Neural cell (in vitro differentiated cells): ENCODE results near the gene CNPY2. TPM values are rescaled to one million over a fixed set of nuclear protein-coding genes. Genes with fewer than 3 reads are reported as not detected.

Experiments used
- H2AFZ ChIP-seq: fragments of 200-600, 300-800 bp; sonication (generic), shearing (Covaris generic); 2 replicates; pipeline ENCODE4 v1.6.0; 2014; ENCODE audit warnings: low read depth, mild to moderate bottlenecking, antibody characterized with exemption, low read length, moderate library complexity
- H3F3A ChIP-seq: fragments of 200-600 bp; shearing (Covaris generic); 2 replicates; pipeline ENCODE4 v1.6.1; 2016; ENCODE audit warnings: mild to moderate bottlenecking, moderate library complexity, mixed read lengths, antibody characterized with exemption, low read length; ENCODE audit not compliant: insufficient read depth, poor library complexity, severe bottlenecking
- H3K27ac ChIP-seq: fragments of 200-600, 300-800 bp; sonication (generic), shearing (Covaris generic); 2 replicates; pipeline ENCODE4 v1.5.1; 2014; ENCODE audit warnings: mild to moderate bottlenecking, low read length, moderate library complexity
- H3K27me3 ChIP-seq: fragments of 300-800, 200-600 bp; sonication (generic), shearing (Covaris generic); 2 replicates; pipeline ENCODE4 v1.6.0; 2014; ENCODE audit warnings: mild to moderate bottlenecking, low read depth, low read length, moderate library complexity; ENCODE audit not compliant: insufficient read depth
- H3K36me3 ChIP-seq: fragments of 300-800, 200-600 bp; sonication (generic), shearing (Covaris generic); 2 replicates; pipeline ENCODE4 v1.5.1; 2014; ENCODE audit warnings: mild to moderate bottlenecking, antibody characterized with exemption, low read length, moderate library complexity; ENCODE audit not compliant: insufficient read depth
- H3K4me2 ChIP-seq: fragments of 300-800, 200-600 bp; sonication (generic), shearing (Covaris generic); 2 replicates; pipeline ENCODE4 v1.6.0; 2014; ENCODE audit warnings: mild to moderate bottlenecking, low read length
- H3K4me3 ChIP-seq: fragments of 300-800, 200-600 bp; sonication (generic), shearing (Covaris generic); 2 replicates; pipeline ENCODE4 v1.5.1; 2014; ENCODE audit warnings: mild to moderate bottlenecking, low read length, moderate library complexity
- H3K79me2 ChIP-seq: fragments of 200-600 bp; shearing (Covaris generic); replicated peaks from 2 replicates; pipeline ENCODE4 v1.6.0; 2014; ENCODE audit warnings: mild to moderate bottlenecking, low read length, moderate library complexity; ENCODE audit not compliant: insufficient read depth
- H3K9ac ChIP-seq: fragments of 300-800, 200-600 bp; sonication (generic), shearing (Covaris generic); 2 replicates; pipeline ENCODE4 v1.6.1; 2016; ENCODE audit warnings: mild to moderate bottlenecking, low read length, mixed read lengths
- H3K9me2 ChIP-seq: fragments of 200-600 bp; shearing (Covaris generic); 2 replicates; pipeline ENCODE4 v1.6.1; 2016; ENCODE audit warnings: mild to moderate bottlenecking, low read length, mixed read lengths; ENCODE audit not compliant: insufficient read depth
- H3K9me3 ChIP-seq: fragments of 200-600, 300-800 bp; sonication (generic), shearing (Covaris generic); 2 replicates; pipeline ENCODE4 v1.6.1; 2016; ENCODE audit warnings: mild to moderate bottlenecking, mixed run types, low read length, moderate library complexity, mixed read lengths
- H4K20me1 ChIP-seq: fragments of 200-600 bp; shearing (Covaris generic); 2 replicates; pipeline ENCODE4 v1.6.1; 2016; ENCODE audit warnings: mild to moderate bottlenecking, mixed run types; ENCODE audit not compliant: insufficient read depth
- EP300 ChIP-seq: fragments of 450-650 bp; conservative IDR thresholded peaks from 2 replicates; pipeline ENCODE4 v1.6.1; 2014; ENCODE audit warnings: antibody characterized with exemption, mild to moderate bottlenecking, moderate library complexity; ENCODE audit not compliant: poor library complexity, severe bottlenecking
- EZH2 ChIP-seq: fragments of 200-600, 300-800 bp; shearing (Covaris generic), sonication (generic); IDR thresholded peaks from 2 replicates; pipeline ENCODE4 v1.6.1; 2014; ENCODE audit warnings: antibody characterized with exemption, low read length, borderline replicate concordance, mild to moderate bottlenecking; ENCODE audit not compliant: insufficient read depth, poor library complexity, severe bottlenecking
- MXI1 ChIP-seq: fragments of 450-650 bp; conservative IDR thresholded peaks from 2 replicates; pipeline ENCODE4 v1.6.1; 2014; ENCODE audit warnings: antibody characterized with exemption, mild to moderate bottlenecking; ENCODE audit not compliant: poor library complexity, severe bottlenecking
- POLR2AphosphoS5 ChIP-seq: IDR thresholded peaks from 2 replicates; pipeline ENCODE4 v1.6.1; 2012
- RAD21 ChIP-seq: fragments of 450-650 bp; conservative IDR thresholded peaks from 2 replicates; pipeline ENCODE4 v1.6.1; 2014; ENCODE audit warnings: antibody characterized with exemption, mild to moderate bottlenecking, moderate library complexity
- REST ChIP-seq: IDR thresholded peaks from 2 replicates; pipeline ENCODE4 v1.6.1; 2012; ENCODE audit warnings: borderline replicate concordance
- SMC3 ChIP-seq: fragments of 450-650 bp; conservative IDR thresholded peaks from 2 replicates; pipeline ENCODE4 v1.6.1; 2014; ENCODE audit warnings: antibody characterized with exemption, mild to moderate bottlenecking, moderate library complexity; ENCODE audit not compliant: poor library complexity
- TAF1 ChIP-seq: IDR thresholded peaks from 2 replicates; pipeline ENCODE4 v1.6.1; 2012; ENCODE audit warnings: low read depth
- polyA plus RNA-seq: library from polyadenylated mRNA; depleted of rRNA; stranded (reverse); fragments of >200 nt; gene quantifications from 2 replicates; pipeline ENCODE4 v1.2.3, GENCODE V29; 2014
- TF ChIP-seq, protein P1 (sequence below): fragments of 450-650 bp; IDR thresholded peaks from 2 replicates; pipeline ENCODE4 v1.5.1; 2014; ENCODE audit warnings: antibody characterized with exemption, mild to moderate bottlenecking, moderate library complexity; ENCODE audit not compliant: poor library complexity, severe bottlenecking

Gene CNPY2
- polyA plus RNA-seq, 1 donor from 2014 or later = 175 TPM

- Histone ChIP-seq H4K20me1 (no peaks in the 10 kb centered on the region), H3K9ac (peak within 1 kb of the TSS; percentile 69), H3K4me3 (peak within 1 kb of the TSS; percentile 78), H3F3A (peaks cover 3% of the 10 kb centered on the region), H2AFZ (peak within 1 kb of the TSS; percentile 100), H3K4me2 (peak within 1 kb of the TSS; percentile 95), H3K27me3 (no peaks in the 10 kb centered on the region), H3K79me2 (no peaks in the 10 kb centered on the region), H3K36me3 (no peaks in the 10 kb centered on the region), H3K27ac (peak within 1 kb of the TSS; percentile 80), H3K9me2 (no peaks in the 10 kb centered on the region), H3K9me3 (no peaks in the 10 kb centered on the region)
- TF ChIP-seq SMC3 = peak; percentile 53
- TF ChIP-seq MXI1 = peak; percentile 72
- TF ChIP-seq REST = no peak
- TF ChIP-seq RAD21 = peak; percentile 42
- TF ChIP-seq, protein P1, sequence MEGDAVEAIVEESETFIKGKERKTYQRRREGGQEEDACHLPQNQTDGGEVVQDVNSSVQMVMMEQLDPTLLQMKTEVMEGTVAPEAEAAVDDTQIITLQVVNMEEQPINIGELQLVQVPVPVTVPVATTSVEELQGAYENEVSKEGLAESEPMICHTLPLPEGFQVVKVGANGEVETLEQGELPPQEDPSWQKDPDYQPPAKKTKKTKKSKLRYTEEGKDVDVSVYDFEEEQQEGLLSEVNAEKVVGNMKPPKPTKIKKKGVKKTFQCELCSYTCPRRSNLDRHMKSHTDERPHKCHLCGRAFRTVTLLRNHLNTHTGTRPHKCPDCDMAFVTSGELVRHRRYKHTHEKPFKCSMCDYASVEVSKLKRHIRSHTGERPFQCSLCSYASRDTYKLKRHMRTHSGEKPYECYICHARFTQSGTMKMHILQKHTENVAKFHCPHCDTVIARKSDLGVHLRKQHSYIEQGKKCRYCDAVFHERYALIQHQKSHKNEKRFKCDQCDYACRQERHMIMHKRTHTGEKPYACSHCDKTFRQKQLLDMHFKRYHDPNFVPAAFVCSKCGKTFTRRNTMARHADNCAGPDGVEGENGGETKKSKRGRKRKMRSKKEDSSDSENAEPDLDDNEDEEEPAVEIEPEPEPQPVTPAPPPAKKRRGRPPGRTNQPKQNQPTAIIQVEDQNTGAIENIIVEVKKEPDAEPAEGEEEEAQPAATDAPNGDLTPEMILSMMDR = peak; percentile 94
- TF ChIP-seq EP300 = peak; percentile 41
- no peak for TF ChIP-seq EZH2
These were observed 18.1 kb upstream of the CNPY2 start, which contains the start of gene PAN2 for GRCh38 chr12:56333679-56334489. Gene PAN2 (minus strand): TSS chr12:56334000. CDS start chr12:56333094, 906 bp downstream.

- Histone ChIP-seq H3K79me2 (no peaks in the 10 kb centered on the region), H3K4me3 (peak overlapping the region; percentile 78), H4K20me1 (no peaks in the 10 kb centered on the region), H3K36me3 (no peaks in the 10 kb centered on the region), H2AFZ (peak overlapping the region; percentile 100), H3F3A (peaks cover 3% of the 10 kb centered on the region), H3K27me3 (no peaks in the 10 kb centered on the region), H3K9me3 (no peaks in the 10 kb centered on the region), H3K9me2 (no peaks in the 10 kb centered on the region), H3K9ac (peak overlapping the region; percentile 69), H3K4me2 (peak overlapping the region; percentile 95), H3K27ac (peak overlapping the region; percentile 80)
- no peak for TF ChIP-seq RAD21
- TF ChIP-seq, protein P1 = no peak
- no peak for TF ChIP-seq POLR2AphosphoS5
- no peak for TF ChIP-seq EZH2
- TF ChIP-seq MXI1 = no peak
- TF ChIP-seq SMC3 = no peak
- no peak for TF ChIP-seq TAF1
- no peak for TF ChIP-seq EP300
- TF ChIP-seq REST = no peak
These were observed 17.4 kb upstream of the CNPY2 start for GRCh38 chr12:56333197-56333678.
